ACHN (cell line): ENCODE measurements around the gene F5.

ENCODE experiments used
- DNase-seq: peaks from one replicate; pipeline ENCODE4 v3.0.0-alpha.2; 2015
- in situ Hi-C: cut with HindIII; loops from 2 replicates; pipeline ENCODE4 v1.10.0; 2017; ENCODE audit warnings: low sequenced_read_pairs, low pct_ligation_motif_present, low pct_unique_long_range_greater_than_20kb

Gene F5

DNA sequence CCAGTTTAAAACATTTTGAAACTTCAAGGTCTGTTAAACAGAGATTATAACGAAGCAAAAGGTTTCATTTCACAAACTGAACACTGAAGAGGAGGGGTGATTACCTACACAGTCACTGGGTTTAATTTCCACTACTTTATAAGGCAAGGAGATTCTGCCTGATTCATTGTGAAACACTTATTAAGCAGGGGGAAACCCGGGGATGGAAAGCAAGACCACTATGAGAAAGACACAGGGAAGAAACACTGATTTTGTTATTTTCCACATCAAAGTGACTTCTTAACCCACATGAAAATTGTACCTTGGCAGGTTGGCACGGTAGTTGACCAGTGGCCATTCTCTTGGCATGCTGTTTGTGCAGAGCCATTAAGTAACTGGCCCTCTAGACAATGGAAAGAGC, 8.1 kb upstream of the F5 start:
- no peak for DNase-seq
- in situ Hi-C loops = no loop called here

DNA sequence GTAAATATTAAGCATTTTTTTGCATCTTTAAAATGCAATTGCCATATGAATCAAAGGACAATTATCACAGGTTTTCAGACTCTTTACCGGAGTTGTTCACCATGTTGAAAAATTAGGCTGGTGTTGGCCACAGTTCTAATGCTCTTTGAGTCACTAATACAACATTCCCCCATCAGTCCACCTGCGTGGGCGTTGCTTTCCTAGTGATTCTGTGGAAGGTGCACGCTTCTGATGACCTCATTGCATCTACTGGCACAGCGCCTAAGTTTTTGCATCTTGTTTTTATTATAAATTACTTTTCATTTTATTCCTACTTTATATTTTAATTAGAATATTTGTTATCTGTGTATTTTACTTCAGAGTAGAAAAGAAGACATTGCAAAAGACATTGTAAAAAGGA, 4.7 kb upstream of the F5 start:
- DNase-seq = no peak
- in situ Hi-C loops = no loop called here

DNA sequence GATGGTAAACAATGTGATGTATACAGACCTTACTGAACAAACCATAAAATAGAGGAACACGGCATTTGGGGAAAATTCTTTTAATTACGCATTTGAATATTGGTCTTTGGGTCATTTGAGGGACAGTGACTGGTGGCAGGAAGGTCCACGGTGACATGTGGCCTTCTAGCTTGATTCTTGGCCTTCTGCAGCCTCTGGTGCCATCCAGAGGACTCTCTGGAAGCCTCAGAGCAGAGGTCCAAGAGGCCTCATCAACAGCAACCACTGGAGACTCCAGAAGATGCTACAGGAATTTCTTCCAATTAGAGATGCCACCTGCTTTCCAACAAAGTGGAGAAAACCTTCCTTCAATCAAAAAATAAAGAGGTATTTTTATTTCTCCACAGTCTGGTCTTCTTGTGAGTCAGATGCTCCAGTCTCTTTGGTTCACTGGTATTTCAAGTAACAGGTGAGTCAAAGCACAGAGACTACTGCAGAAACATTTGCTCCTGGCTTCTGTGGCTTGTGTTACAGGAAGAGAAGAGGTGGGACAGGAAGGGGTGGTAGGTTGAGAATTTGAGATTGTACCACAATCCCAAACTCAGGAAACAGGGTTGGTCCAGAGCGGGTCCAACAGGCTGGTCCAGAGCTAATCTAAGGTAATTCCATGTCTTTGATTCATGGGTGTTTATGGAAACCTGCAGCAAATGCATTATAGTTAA, 2.7 kb upstream of the F5 start:
- in situ Hi-C loops = no loop called here
- DNase-seq = no peak

DNA sequence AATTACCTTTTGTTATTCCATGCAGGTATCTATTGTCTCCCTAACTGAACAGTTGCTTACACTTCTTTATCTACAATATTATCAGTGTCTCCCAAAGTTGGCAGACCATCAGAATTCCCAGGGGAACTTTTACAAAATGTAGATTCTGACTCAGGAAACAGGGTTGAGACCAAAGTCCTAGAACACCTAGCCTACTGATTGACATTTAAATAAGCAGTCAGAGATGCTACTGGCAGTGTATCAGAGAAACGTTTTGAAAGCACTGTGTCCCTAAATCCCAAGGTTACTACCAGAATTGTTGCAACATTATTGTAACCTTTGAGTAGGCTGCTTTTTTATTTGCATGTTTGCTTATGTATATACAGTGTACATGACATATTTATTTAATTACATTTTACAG, 1.8 kb upstream of the F5 start:
- in situ Hi-C loops = no loop called here
- DNase-seq = no peak

DNA sequence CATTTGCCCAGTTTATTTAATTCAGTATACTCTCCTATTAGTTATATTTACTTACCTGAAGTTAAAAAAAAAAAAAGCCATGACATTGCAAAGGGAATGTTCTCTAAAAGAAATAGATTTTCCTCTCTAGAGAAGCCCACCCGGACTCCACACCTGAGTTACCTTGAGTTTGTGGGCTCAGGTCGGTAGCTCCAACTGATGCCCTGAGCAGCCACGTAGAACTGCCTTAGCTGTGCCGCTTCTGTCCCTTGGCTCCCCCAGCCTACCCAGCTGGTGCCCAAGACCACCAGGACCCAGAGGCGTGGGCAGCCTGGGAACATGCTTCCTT, 250 bp downstream of the F5 start:
- in situ Hi-C loops = no loop called here

DNA sequence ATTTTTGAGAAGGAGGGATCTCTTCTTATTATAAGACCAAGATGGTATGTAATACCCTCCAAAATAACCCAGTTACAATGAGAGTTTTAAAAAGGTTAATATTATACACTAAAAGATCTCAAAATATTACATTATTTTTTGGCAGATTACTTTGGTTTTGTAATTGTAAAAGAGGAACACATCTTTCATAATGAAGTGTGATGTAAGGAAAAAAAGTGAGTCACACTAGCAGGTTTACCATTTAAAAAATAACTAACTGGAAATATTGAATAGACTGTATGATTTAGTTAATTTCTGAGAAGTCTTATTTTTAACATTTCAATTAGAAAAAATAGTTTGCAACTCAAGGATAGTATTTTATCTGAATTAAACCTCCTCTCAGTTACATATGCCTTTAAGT, 1.1 kb downstream of the F5 start:
- DNase-seq = no peak
- in situ Hi-C loops = no loop called here

More for the DNA sequence above, 250 bp downstream of the F5 start:
- DNase-seq = no peak

DNA sequence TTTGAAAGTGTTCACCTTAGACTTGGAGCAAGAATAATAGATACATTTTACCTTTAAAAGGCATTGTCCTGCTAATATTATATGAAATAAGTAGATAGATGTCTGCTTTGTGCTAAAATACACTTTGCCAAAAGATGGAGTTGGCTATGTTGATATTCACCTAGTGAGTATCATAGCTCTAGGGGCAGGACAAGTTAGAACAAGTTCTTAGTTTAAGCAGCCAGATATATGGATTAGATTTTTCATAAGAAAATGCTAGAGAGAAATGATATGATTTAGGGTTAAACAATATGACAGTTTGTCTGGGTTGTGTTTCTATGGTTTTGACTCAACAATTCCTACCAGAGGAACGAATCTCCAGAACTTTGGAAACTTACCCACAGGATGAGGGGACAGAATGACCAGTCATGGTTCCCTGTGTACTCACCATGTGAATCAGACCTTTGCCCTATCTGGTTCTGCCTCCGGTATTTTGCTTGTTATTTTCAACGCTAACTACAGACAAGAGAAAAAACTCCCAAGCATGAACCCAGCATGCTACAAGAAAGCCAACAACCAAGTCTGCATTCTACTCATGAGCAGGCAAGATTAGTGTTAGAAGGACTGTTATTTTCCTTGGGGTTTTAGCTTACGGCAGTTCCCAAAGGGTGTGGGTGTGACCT, 1.7 kb downstream of the F5 start:
- in situ Hi-C loops = no loop called here
- no peak for DNase-seq

DNA sequence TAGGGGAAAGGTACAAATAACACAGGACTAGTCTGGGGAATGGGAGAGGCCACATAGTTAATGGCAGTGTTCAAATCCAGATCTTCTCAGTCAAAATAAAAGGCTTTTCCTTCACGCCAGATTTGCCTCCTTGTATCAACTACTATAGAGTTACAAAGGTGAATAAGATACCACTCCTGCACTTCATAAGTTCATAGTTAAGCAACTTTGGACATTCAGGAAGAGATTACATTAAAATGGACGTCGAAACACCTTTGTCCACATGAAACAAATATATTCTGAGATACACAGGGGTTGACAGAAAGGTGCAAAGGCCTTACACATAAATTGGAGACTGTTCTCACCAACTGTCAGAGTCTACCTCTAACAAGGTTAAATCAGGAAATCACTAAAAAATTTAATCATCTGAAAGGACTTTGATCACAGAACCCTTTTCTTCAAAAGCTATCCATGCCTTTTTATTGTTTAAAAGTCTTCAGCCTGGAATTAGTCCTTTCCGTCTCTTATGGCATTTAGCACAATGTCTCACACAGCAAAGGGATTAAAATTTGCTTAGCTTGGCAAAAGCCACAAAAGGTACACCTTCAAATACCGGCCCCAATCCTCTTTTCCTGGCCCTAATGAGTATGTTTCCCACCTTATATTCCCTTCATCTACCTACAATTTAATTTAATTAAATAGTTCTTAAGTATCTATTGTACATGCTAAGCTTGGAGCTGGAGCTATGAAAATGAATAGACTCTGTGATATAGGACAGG, 8.1 kb downstream of the F5 start:
- no peak for DNase-seq
- in situ Hi-C loops = no loop called here

DNA sequence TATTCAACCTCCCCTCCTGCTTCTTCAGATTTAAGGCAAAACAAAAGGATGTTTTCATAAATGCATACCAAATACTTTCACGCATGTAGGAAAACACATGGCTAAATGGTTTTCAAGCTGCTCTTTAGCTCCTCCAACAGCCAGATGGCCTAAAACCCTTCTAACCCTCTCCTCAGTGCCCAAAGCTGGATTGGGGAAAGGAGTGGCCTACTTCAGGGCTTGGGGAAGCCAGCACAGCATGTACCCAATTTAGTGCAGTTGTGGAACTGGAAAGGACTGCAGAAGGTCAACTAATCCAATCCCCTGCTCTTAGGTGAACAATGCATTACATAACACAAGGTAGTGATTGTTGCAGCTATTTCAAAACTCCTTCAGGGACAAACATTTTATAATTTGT, 9.3 kb downstream of the F5 start:
- in situ Hi-C loops = no loop called here
- DNase-seq = no peak

DNA sequence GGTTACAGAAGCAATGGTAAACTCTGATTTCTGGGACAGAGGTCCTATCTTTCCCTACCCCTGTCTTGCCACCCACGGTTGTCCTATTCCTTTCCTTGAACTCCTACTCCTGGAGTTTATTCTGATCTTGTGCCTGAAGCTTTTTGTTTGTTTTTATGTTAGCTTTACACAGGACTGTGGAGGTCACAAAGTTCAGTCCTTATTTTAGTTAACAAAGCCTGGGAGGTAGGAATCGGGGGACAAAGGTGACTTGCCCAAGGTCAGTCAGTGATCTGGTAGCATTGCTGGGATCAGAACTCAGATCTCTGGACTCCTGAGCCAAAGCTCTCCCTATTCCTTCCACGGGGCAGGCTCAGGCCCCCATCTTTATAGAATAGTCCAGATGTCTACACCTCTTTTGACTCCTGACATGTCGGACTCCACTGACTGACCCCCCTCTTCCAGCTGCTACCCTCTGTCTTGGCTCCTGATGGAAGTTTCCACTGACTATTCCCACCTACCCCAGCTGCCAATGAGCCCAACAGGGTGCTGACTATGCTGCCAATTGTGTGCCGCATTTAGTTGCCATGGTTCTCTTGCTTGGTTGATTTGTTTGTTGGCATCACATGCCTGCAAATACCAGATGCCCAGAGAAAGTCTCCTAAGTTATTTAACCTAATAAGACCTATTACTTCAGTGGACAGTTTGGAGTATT, 9.9 kb downstream of the F5 start:
- in situ Hi-C loops = no loop called here
- no peak for DNase-seq

DNA sequence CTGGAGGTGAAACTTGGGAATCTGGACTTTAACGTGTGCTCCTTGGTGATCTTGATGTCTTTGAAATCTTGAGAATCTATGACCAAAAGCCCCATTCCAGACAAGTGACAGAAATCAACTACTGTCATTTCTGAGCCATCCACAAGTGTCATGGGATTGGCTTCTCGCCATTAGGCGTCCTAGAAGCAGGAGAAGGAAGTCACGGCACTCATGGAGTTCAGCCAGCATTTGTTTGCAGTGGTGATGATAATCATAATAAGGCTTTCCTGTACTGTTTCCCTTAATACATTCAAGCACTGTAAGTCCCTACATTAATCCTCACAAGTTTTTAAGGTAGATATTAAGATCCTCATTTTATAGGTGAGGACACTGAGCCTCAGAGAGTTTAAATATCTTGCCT, 11.9 kb downstream of the F5 start:
- DNase-seq = no peak

DNA sequence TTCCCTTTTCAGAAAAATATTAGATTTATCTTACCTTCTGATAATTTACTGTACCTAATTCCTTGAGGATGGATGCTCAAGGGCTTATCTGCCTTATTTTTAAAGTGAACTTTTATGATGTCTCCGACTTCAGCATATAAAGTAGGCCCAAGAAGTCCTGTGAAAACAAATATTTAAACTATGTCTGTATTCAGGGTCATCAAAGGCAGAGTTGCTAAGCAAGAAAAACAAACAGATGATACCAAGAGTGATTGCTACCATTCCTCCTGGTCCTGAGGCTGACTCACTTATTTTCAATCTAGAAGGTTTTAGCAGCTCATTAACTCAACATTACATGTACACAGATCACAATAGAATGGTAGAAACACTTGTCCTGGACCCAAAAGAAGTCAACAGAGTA, 14.1 kb downstream of the F5 start:
- no peak for DNase-seq
- in situ Hi-C loops = no loop called here

More for the DNA sequence above, 11.9 kb downstream of the F5 start:
- in situ Hi-C loops = no loop called here

DNA sequence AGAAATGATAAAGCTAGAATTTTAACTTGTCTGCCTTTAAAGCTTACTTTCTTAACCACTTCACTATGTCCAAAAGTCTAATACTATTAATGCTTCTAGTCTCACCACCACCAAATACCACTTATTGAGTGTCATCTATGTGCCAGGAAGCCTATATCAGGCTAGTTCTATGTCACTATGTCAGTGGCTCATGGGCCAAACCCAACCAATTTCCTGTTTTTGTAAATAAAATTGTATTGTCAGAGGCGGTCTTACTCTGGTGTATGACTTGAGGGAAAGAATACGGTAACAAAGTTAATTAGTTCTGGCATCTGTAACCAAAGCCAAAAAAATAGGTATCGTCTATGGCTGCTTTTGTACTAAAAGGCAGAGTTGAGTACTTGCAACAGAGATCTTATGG, 14.8 kb downstream of the F5 start:
- in situ Hi-C loops = no loop called here
- no peak for DNase-seq

DNA sequence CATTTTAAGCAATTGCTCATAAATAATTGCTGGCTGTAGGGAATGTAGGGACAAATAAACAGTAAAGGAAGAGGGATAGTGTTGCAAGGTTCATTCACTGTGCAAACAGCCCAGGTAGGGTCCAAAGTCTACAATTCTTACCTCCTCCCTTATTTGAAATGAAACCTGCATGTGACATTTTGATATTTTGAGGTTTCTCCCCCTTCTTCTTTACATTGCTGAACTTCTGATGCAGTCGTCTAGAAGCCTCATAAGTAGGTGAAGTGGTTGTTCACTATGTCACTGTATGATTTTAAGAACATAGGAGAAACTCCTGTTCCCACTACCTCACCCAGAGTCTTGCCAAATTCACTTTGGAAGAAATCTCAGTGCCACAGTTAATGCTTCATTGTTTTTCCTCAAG, 16.1 kb downstream of the F5 start:
- in situ Hi-C loops = no loop called here

DNA sequence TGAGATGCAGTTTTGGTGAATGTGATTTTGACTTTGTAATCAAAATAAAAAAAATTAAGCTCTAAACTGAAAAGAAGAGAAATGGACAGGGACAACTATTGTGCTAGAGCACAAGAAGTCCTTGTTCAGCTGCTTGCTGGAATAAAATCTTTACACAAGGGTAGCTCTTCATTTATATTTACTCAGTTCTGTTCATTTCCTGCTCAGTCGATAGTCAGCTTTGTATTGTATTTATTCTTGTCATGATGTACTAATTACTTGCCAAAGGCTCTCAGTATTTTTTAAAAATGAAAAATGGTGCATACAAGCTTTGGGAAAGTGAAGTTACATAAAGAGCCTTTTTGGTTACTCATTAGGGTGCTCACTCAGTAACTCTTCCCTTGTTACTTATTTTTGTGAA, 17.8 kb downstream of the F5 start:
- DNase-seq = no peak
- in situ Hi-C loops = no loop called here

More for the DNA sequence above, 16.1 kb downstream of the F5 start:
- DNase-seq = no peak

DNA sequence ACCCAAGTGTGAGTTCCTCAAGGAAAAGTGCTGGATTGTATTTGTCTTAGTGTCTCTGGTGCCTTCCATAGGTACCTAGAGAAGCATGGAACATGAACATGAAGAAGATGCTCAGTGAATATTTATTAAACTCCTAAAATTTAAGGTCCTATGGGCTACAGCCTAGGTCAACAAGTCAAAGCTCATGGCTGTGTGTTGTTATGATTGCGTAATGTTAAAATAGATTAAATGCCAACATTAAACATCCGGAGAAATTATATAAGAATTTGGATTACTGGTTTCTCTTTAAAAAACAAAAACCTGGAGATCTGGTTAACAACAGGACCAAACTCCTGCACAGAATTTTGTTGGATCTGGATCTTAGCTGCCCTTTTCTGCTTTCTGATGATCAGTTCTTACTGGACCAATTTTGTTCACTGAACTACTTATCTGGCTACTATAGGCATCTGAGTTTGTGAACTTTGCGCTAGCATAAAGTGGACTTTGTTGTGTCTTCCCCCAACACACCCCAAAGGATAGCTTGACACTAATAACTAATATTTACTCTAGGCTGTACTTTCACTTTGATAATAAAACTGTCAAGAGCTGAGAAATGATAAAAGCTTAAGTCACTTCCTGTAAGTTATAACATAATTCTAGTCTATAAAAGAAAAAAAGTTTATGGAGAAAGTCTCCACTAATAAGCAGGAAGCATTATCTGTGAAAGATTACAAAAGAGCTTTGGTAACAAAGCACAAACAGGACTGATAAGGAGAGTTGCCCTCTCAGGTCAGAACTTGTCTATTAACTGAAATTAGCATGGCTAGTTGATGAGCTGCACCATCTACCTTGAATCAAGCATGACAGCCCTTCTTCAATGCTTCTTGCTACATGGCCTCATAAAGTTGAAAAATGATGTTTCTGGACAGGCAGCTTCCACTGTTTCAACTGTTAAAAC, 20.7 kb downstream of the F5 start:
- in situ Hi-C loops = no loop called here
- no peak for DNase-seq

DNA sequence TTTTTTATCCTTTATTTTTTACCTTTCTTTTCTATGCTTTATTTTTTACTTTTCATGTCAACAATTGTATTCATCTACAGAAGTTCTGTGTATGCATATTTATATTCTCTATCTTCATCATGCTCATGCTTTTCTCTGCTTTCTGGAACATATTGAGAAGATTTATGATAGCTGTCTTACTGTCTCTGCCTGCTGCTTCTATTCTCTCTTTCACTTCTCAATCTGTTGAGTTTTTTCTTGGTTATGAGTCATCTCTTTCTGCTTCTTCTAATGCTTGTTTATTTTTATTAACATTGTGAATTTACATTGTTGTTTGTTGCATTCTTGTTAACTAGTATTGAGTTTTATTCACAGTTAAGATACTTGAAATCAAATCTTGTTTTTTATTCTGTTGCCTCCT, 22.6 kb downstream of the F5 start:
- DNase-seq = no peak
- in situ Hi-C loops = no loop called here

DNA sequence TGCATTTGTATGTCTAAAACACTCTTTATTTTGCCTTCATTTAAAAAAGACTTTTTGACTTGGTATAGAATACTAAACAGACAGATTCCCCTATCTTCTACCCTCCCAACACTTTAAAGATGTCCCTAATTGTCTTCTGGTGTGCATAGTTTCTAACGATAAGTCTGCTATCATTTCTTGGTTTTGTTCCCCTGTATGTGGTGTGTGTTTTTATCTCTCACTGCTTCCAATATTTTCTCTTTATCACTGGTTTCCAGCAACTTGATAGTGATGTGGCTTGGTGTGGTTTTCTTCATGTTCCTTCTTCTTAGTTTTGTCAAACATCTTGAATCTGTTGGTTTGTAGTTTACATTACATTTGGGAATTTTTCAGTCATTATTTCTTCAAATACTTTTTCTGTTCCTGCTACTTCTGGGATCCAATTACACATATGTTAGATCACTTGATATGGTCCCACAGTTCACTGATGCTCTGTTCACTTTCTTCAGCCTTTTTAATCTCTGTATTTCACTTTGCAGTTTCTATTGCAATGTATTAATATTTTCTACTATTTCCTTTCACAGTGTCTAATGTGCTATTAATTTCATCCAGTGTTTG, 23.2 kb downstream of the F5 start:
- no peak for DNase-seq
- in situ Hi-C loops = no loop called here
